NCI-H2107 treated with DMSO at 0.1 percent for 48 hours (cell line): ENCODE results near the gene GRM4.

Experiments
- DNase-seq: peaks from one replicate; lab custom pipeline; 2025; ENCODE audit not compliant: unreplicated experiment; lab: John Stamatoyannopoulos, UW

The GRM4 gene

GRCh38 chr6:34143196-34143883 is 2.5 kb downstream of the GRM4 start:
- DNase-seq: no peak

- DNase-seq: no peak
Observed at GRCh38 chr6:34142061-34142998, 3.6 kb downstream of the GRM4 start.

GRCh38 chr6:34140075-34140474 is 5.8 kb downstream of the GRM4 start:
- no peak for DNase-seq

- no peak for DNase-seq
Observed at GRCh38 chr6:34138914-34139510, 6.9 kb downstream of the GRM4 start.

GRCh38 chr6:34138191-34138590 is 7.7 kb downstream of the GRM4 start:
- DNase-seq: peak; percentile 17

- no peak for DNase-seq
Observed at GRCh38 chr6:34135541-34135940, 10.3 kb downstream of the GRM4 start.

GRCh38 chr6:34132486-34133185 is 13.3 kb downstream of the GRM4 start:
- DNase-seq: peak; percentile 57

- no peak for DNase-seq
Observed at GRCh38 chr6:34131326-34132290, 14.3 kb downstream of the GRM4 start.

GRCh38 chr6:34130862-34131261 is 15.0 kb downstream of the GRM4 start:
- no peak for DNase-seq

GRCh38 chr6:34129753-34130152 is 16.1 kb downstream of the GRM4 start:
- DNase-seq: no peak

GRCh38 chr6:34128045-34128444 is 17.8 kb downstream of the GRM4 start:
- no peak for DNase-seq

GRCh38 chr6:34126419-34126818 is 19.5 kb downstream of the GRM4 start:
- DNase-seq: no peak

- DNase-seq: no peak
Observed at GRCh38 chr6:34125939-34126338, 19.9 kb downstream of the GRM4 start.

GRCh38 chr6:34120953-34121675 is 24.8 kb downstream of the GRM4 start:
- DNase-seq: no peak

- no peak for DNase-seq
Observed at GRCh38 chr6:34115915-34116314, 30.0 kb downstream of the GRM4 start.

- DNase-seq: no peak
Observed at GRCh38 chr6:34115403-34115795, 30.5 kb downstream of the GRM4 start.

GRCh38 chr6:34114695-34115402 is 31.0 kb downstream of the GRM4 start:
- DNase-seq: no peak

- DNase-seq: no peak
Observed at GRCh38 chr6:34113532-34113931, 32.4 kb downstream of the GRM4 start.

GRCh38 chr6:34112126-34112525 is 33.8 kb downstream of the GRM4 start:
- DNase-seq: no peak
